Breast epithelium (tissue), 3 donors: ENCODE results near the gene MED29.

ENCODE experiments used
- CTCF ChIP-seq, 3 donors: fragments of 450-650 bp; IDR thresholded peaks; one replicate each; pipeline ENCODE4 v1.5.1; 2016 to 2017; ENCODE audit warnings: antibody characterized with exemption in 3 of 3, mild to moderate bottlenecking in 3 of 3, moderate library complexity in 3 of 3
- POLR2A ChIP-seq: fragments of 450-650 bp; IDR thresholded peaks from one replicate; pipeline ENCODE4 v1.6.1; 2016; ENCODE audit warnings: antibody characterized with exemption, mild to moderate bottlenecking, moderate library complexity
- POLR2AphosphoS5 ChIP-seq, 3 donors: sonication (generic); formaldehyde crosslinking; IDR thresholded peaks; one replicate each; pipeline ENCODE4 v1.6.1; 2017; ENCODE audit warnings: antibody characterized with exemption in 3 of 3

DNA sequence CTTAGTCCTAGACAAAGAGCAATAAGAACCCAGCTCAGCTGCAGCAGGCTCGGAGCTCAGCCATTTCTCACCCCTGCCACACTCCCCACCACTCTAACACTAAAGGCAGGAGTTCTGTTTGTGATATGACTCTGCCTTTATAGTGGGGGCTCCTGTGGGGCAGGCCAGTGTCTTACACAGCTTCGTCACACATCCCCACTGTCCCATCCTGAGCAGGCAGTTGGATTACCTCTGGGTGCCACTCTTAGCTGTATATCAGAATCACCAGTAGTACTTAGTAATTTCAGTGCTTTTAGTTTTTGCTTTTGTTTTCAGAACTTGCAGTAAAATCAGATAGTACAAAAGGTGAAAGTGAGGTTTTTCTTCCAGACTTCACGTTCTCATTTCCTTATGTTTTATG, 32.2 kb upstream of the MED29 start:
- no peak for TF ChIP-seq CTCF (IDR thresholded peaks at IDR 0.05)
- no peak for TF ChIP-seq POLR2AphosphoS5 (IDR thresholded peaks at IDR 0.05)
- TF ChIP-seq POLR2A: no peak
